Inferior parietal cortex (tissue), 1 donor: ENCODE data around the gene ZFHX3.

Source experiments
- DNase-seq: peaks from one replicate; pipeline ENCODE4 v3.0.0-alpha.2; 2016; ENCODE audit errors: extremely low spot score

The ZFHX3 gene

DNA sequence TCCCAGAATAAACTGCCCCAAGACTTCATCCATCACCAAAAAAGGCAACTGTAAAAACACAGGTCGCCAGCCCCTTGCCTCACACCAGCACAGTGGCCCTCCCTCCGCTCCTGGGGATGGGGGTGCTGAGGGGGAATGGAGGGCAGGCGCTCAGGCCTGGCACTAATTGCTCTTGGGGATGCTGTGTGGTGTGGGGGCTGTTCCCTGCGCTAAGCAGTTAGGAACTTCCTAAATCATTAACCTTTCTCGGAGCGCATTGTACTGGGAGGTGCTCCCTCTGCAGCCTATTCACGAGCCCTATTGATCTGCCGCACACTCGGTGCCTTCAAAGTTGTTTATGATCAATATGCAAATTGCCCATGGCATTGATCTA lies 199.9 kb downstream of the ZFHX3 start:
- DNase-seq: no peak

DNA sequence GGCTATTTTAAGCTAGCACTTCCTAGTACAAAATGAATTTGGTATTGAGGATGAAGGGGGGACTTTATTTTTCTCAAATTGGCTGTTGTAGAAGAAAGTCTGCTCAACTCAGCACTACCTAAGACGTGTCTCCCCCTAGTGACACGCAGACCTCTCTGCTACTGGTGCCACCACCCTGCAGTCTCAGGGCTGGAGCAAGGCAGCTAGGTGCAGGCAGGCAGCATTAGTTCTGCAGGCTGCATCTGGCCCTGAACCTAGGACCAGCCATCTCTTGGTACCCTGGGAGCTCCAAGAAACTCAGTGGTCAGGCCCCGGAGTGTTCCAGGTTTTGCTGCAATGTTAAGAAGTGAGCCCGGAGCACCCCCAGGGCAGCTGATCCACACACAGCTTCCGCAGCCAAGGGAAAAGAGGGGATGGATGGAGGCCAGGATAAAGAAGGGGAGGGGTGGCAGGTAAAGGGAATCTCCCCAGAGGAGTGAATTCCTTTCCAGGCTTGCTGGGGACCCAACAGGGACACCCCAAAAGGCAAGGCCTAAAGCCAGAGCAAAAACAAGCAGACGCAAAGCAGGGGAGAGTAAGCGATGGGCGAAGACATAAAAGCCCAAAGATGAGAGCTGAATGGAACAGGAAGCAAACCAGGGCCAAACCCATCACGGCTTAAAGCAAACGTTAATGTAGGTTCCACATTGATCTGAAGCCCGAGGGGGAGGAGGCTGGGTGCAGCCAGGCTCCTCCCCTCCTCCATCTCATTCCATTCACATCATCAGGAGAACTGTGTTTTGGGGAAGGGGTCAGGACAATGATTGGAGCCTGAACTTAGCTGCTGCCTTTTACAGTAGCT lies 200.5 kb downstream of the ZFHX3 start:
- no peak for DNase-seq

DNA sequence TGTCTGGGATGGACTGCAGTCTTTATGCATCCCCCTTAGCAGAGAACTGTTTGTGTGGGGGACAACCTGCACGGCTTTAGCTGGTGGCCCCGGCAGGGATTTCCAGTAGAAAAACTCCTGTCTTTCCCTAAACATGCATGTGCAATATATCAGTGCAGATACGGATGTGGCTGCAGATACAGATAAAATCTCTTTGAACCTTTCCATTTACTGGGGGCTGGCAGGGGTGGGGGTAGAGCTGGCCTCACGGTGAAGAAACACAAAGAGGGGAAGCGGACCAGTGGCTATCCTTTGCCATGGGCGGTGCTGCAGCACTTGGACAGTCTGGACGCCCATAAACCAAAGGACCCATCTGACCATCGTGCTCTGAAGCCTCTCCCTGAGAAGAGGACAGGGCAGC lies 201.3 kb downstream of the ZFHX3 start:
- DNase-seq: no peak

GRCh38 chr16:72845322-72846020 lies 202.5 kb downstream of the ZFHX3 start:
- DNase-seq: no peak

GRCh38 chr16:72844225-72844920 lies 203.6 kb downstream of the ZFHX3 start:
- no peak for DNase-seq

DNA sequence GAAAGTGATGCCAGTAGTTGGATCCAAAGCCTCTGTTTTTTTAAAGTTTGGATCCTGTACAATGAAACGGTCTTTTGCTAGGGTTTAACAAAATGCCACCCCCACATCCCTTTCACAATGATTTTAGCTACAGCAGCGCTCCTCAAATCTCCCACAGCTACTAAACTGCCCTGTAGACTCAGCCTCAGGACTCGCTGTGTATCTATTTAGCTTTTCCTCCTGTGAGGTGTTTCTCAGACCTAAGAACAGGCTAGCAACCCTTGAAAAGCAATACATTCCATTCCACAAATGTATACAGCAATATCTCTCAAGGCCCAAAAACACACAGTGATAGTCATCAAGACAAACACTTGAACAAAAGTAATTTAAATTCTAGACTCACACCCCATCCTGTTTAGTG lies 206.4 kb downstream of the ZFHX3 start:
- no peak for DNase-seq

GRCh38 chr16:72840631-72841381 lies 207.1 kb downstream of the ZFHX3 start:
- DNase-seq: no peak

GRCh38 chr16:72838951-72839350 lies 209.0 kb downstream of the ZFHX3 start:
- no peak for DNase-seq

GRCh38 chr16:72838586-72838910 lies 209.4 kb downstream of the ZFHX3 start:
- DNase-seq: no peak

GRCh38 chr16:72837846-72838585 lies 209.9 kb downstream of the ZFHX3 start:
- DNase-seq: no peak

DNA sequence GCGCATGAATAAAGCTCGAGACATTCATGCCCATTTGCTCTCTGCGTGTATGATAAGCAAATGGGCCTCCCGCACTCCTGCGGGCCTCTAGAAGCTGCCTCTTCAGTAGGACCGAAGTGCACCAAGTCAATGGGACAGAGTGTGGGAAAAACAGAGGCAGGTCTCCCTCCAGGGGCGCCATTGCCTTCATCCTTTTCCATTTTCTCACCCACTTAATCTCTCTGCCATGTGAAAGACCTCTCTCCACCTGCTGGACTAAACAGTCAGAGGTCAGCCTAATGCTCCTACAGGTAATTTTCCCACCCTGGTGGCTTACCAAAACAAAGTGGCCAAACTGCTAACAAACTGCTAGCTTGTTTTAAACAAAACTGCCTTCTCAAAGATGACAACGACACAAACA lies 210.9 kb downstream of the ZFHX3 start:
- DNase-seq: no peak

DNA sequence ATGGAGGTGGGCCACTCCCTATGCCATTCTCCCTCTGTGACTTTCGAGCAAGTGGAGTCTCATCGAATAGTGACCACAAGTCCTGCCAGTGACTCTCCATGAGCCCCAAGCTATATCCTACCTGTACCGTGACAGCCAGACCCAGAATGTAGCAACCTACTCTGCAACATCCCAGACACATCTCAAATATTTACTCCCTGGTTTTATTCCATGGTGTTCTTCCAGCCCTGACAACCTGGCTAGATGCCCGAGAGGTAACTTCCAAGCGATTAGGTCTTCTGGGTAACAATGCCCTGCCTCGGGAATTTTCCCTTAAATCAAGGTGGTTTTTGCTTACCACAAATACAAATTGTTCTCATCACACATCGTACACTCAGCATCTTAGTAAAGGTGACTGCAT lies 211.7 kb downstream of the ZFHX3 start:
- DNase-seq: no peak

DNA sequence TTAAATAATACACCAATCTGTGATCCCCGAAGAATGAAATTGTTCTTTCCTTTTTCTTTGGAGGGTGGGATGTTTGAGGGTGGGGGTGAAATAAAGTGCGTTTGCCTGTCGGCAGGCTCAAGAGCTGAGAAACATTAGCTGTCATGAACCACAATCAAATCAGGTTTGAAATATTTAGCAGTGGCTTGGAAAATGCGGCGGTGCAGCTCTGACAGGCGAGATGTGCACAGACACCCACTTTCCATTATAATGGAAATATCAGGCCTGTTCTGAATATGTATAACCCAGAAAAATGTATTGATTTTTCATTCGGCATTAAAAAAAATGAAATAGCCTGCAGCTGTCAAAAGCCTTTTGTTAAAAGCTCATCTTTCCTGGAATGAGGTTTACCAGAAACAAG lies 212.8 kb downstream of the ZFHX3 start:
- DNase-seq: no peak

DNA sequence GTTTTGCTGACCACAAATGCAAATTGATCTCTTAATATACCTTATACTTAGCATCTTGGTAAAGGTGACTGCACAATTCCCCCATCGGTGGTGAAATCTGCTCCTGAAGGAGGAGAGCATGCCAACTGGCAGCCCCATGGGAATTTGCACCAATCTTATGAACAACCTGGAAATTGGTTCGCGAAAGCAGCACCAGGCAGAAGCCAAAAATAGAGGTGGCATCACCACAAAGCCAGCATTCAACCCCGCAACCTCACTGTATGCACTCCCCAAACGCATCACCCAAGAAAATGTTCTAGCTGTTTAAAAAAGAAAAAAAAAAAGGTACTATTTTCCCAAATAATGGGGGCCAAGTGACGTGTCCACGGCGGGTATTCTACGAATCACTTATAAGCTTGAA lies 213.4 kb downstream of the ZFHX3 start:
- no peak for DNase-seq

DNA sequence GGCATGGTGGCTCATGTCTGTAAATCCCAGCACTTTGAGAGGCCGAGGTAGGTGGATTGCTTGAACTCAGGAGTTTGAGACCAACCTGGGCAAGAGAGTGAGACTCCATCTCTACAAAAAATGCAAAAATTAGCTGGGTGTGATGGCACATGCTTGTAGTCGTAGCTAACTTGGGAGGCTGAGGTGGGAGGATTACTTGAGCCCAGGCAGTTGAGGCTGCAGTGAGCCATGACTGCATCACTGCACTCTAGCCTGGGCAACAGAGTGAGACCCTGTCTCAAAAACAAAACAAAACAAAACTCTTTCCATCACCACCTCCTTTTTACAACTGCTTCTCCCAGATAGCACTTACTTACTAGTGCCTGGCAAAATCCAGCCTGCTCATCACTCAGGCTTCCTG lies 214.0 kb downstream of the ZFHX3 start:
- DNase-seq: no peak

DNA sequence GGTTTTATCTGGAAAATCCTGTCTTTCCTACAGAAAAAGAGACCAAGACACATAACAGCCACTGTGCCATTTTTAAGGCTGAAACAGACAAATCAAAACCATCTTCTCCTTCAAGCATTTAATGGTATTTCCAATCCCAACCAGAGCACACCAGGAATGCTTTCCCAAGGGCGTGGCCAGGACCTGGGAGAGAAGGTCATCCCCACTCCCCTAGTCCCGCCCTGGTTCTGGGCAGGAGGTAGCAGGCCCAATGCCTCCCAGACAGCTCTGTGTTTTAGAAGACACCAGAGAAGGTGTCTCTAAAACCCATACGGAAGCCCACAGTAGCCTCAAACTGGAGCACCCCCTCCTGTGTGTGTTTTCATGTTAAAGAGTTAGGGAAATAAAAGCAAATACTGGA lies 214.4 kb downstream of the ZFHX3 start:
- DNase-seq: no peak

DNA sequence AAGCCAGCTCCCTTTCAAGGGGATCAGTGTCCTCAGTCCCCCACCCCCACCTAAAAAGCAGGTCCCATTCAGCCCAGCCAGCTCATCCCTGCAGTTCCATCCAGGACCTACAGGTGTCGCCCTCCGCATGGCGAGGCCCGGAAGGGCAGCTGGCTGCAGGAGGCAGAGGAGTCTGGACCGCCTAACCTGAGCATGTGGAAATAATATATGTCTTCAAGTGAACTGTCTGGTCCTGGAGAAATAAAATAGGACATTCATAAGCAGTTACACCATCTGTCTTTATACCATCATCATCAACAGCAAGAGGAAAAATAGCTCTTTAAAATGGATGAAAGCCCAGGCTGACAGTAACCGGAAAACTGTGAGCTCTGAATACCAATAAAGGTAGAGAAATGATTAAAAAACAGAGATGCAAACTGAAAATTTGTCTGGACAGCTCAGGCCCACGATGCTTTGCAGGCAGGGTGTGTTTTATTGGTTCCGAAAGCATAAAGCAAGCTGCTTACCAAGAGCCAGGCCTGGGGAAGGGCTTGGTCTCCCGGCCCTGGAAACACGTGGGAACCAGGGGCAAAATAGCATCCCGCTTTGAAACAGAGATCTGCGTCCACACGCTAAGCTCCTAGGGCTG lies 215.2 kb downstream of the ZFHX3 start:
- DNase-seq: peak; percentile 84

GRCh38 chr16:72829846-72830775 lies 217.8 kb downstream of the ZFHX3 start:
- DNase-seq: no peak

- no peak for DNase-seq
These were observed 220.1 kb downstream of the ZFHX3 start for GRCh38 chr16:72827866-72828265.
